Astrocyte of the hippocampus (primary cell): ENCODE measurements around the gene TYSND1.
"Not testable (repeated sequence)": the region's sequence is repeated elsewhere in the genome, so short reads cannot be mapped to it uniquely, and the experiment has no call there.

ENCODE experiments used
- DNase-seq: peaks from one replicate; pipeline ENCODE4 v3.0.0; 2011; ENCODE audit warnings: low read depth, low spot score

TYSND1 gene

GRCh38 chr10:70163448-70163847 lies 16.9 kb upstream of the TYSND1 start:
- DNase-seq: no peak

DNA sequence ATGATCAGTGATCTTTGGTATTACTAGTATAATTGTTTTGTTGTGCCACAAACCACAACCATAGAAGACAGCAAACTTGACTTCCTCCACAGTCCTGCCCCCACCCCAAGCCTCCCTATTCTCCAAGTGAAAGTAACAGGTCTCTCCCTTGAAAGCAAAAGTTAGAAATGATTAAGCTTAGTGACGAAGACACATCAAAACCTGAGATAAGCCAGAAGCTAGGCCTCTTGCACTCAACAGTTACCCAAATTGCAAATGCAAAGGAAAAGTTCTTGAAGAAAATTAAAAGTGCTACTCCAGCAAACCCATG lies 16.3 kb upstream of the TYSND1 start:
- DNase-seq: no peak

DNA sequence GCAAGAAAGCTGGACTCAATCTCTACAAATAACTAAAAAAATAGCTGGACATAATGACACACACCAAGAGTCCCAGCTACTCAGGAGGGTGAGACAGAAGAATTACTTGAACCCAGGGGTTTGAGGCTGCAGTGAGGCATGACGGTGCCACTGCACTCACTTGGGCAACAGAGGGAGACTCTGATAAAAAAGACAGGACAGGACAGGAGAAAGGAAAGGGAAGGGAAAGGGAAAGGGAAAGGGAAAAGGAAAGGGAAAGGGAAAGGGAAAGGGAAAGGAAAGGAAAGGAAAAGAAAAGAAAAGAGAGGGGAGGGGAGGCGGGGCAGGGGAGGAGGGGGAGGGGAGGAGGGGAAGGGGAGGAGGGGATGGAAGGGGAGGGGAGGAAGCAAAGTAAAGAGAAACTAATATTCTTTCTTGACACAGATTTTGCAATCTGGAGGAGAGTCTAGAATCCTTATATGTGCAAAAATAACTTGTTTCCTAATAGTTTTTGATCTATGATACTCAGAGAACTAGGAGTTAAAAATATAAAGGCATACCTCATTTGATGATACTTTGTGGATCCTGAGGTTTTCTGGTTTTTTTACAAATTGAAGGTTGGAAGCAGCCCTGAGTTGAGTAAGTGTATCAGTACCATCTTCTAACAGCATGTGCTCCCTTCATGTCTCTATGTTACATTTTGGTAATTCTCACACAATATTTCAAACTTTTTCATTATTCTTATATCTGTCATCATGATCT lies 15.8 kb upstream of the TYSND1 start:
- DNase-seq: no peak

- no peak for DNase-seq
These were observed 14.3 kb upstream of the TYSND1 start for GRCh38 chr10:70160798-70161197.

DNA sequence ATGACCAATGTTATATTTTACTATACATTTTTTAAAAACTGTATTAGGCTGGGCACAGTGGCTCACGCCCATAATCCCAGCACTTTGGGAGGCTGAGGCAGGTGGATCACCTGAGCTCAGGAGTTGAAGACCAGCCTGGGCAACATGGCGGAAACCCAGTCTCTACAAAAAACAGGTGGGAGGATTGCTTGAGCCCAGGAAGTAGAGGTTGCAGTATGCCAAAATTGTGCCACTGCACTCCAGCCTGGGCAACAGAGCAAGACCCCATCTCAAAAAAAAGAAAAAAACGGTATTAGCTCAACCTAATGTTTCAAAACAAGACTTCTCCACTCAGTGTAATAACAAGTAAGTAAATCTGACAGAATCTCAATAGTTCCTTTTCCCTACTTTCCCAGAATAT lies 12.9 kb upstream of the TYSND1 start:
- DNase-seq: not testable (repeated sequence)

DNA sequence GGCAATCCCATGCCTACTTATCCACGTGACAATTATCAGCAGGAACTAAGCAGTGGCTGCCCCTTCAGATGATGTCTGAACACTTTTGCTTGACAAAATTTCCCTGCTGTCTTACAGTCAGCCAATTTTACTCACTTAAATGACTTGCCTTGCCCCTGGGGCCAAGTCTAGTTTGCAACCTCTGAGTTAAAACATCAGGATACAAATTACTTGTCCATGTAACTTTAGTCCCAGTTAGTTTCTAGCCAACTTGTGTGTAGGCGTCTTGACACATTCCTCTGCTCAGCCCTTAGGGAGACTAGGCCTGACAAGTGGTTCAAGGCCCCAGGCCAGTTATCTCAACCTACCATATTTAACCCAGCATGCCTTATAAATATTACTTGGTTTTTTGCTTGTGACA lies 11.6 kb upstream of the TYSND1 start:
- no peak for DNase-seq

DNA sequence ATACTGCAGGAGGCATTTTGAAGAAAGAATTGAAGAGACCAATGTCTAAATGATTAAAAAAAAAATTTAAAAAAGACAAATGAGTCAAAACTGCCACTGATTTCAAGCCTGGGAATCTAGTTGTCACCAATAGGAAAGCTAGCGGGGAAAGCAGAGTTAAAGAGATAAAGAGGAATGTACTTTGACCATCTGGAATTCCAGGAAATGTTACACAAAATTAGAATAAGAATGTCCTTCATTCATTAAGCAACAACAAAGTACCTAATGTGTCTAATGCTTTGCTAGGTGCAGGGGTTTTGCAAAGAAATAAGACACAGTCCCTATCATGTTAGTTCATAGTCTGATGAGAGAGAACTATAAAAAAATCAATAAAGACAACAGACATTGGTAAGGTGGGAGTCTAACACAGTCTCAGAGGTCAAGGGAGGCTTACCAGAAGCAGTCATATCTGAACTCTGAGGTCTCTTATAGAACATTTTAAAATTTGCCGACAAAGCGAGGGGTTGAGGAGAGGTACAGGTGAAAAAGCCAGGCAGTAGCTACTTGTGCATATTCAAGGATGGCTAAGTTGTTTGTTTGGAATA lies 8.8 kb upstream of the TYSND1 start:
- DNase-seq: no peak

DNA sequence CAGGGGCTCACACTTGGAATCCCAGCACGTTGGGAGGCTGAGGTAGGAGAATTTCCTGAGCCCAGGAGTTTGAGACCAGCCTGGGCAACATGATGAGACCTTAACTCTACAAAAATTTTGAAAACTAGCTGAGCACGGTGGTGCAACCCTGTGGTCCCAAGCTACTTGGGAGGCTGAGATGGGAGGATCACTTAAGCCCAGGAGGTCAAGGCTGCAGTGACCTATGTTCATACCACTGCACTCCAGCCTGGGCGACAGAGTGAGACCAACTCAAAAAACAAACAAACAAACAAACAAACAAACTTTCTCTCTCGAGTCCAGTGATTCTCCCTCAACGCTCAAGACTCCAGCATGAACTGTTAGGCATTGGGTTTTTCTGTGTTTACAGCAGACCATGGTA lies 2.0 kb upstream of the TYSND1 start:
- DNase-seq: no peak

- no peak for DNase-seq
These were observed 742 bp upstream of the TYSND1 start for GRCh38 chr10:70147259-70147625.

- DNase-seq: peak; percentile 85
These were observed 623 bp downstream of the TYSND1 start for GRCh38 chr10:70145666-70146488.

GRCh38 chr10:70145166-70145665 lies 1.3 kb downstream of the TYSND1 start:
- no peak for DNase-seq

- DNase-seq: no peak
These were observed 2.0 kb downstream of the TYSND1 start for GRCh38 chr10:70144372-70145110.

DNA sequence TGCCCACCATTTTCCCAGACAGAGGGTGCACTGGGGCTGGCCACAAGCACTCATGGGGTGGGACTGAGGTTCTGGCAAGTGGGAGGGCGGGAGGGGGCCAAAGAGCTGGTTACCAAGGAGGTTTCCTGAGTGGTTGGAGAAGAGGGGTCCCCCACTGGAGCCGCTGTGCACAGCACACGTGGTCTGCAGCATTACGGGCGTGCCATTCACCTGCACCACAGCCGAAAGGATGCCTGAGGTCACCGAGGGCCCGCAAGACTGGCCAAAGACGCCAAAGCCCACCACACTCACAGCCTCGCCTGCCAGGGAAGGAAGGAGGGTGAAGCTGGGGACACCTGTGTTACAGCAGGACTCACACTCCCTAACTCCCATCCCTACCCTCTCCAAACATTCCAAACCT lies 3.9 kb downstream of the TYSND1 start:
- no peak for DNase-seq

DNA sequence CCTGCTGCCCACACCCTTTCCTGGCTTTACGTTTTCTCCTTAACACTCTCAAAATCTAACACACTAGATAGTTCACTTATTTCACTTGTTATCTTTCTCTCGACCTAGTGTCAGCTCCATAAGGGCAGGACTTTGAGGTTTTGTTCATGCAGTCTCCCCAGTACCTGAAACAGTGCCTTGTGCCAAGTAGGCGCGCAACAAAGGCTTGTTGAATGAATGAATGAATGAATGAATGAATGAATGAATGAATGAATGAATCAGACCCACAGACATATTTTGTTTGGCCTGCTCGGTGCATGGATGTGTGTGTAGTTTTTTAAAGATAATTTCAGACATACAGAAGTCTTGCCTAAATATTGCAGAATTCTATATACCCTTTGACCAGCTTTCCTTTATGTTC lies 6.2 kb downstream of the TYSND1 start:
- DNase-seq: no peak

DNA sequence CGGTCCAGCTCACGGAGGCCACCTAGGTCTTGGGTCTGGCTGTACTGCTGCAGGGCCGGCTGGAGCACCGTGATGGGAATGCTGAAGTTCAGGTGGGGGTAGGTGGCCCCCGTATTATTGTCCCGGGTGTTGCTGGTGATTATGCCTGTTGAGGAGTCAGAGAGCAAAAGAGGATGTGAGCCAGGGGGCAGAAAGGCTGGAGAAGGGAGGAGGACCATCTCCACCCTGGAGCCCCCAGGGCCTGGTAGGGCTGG lies 6.6 kb downstream of the TYSND1 start:
- no peak for DNase-seq

- DNase-seq: no peak
These were observed 7.1 kb downstream of the TYSND1 start for GRCh38 chr10:70139151-70139996.

GRCh38 chr10:70137927-70138883 lies 8.3 kb downstream of the TYSND1 start:
- no peak for DNase-seq

DNA sequence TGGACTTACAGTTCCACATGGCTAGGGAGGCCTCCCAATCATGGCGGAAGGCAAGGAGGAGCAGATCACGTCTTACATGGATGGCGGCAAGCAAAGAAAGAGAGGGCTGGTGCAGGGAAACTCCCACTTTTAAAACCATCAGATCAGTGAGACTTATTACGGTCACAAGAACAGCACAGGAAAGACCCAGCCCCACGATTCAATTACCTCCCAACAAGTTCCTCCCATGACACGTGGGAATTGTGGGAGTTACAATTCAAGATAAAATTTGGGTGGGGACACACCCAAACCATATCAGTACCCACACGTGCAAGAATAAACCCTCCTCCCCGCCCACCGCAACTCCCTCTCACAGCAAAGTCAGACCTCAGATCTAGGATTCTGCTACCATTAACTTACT lies 9.4 kb downstream of the TYSND1 start:
- no peak for DNase-seq

GRCh38 chr10:70135684-70136083 lies 10.8 kb downstream of the TYSND1 start:
- no peak for DNase-seq

GRCh38 chr10:70135046-70135445 lies 11.5 kb downstream of the TYSND1 start:
- no peak for DNase-seq
